ENCODE measurements around the gene CD200. TPM values are rescaled to one million over a fixed set of nuclear protein-coding genes. Genes with fewer than 3 reads are reported as not detected.
"Not testable (repeated sequence)": the region's sequence is repeated elsewhere in the genome, so short reads cannot be mapped to it uniquely, and the experiment has no call there.

CD200 gene
- total RNA-seq, 1 donor from 2014 or later = 14.8 TPM

- intact Hi-C loops (cut with micrococcal nuclease) = no loop called here
These were observed 21.8 kb downstream of the CD200 start for GRCh38 chr3:112354642-112355306.

GRCh38 chr3:112355307-112355687 is 22.3 kb downstream of the CD200 start:
- intact Hi-C loops (cut with micrococcal nuclease) = no loop called here

- intact Hi-C loops (cut with micrococcal nuclease) = loop anchor here (1.0 kb wide), 2 partner anchors 8 to 25 kb away; partner anchors contain the start of gene CD200
These were observed 25.2 kb downstream of the CD200 start for GRCh38 chr3:112357930-112358780.

- intact Hi-C loops (cut with micrococcal nuclease) = no loop called here
These were observed 27.6 kb downstream of the CD200 start for GRCh38 chr3:112360561-112360960.

GRCh38 chr3:112362221-112362620 is 29.3 kb downstream of the CD200 start:
- intact Hi-C loops (cut with micrococcal nuclease) = no loop called here

GRCh38 chr3:112364291-112364690 is 31.3 kb downstream of the CD200 start:
- intact Hi-C loops (cut with micrococcal nuclease) = loop anchor here (2.0 kb wide), 4 partner anchors 27 to 135 kb away; partner anchors contain the start of gene BTLA

GRCh38 chr3:112365035-112365434 is 32.1 kb downstream of the CD200 start:
- intact Hi-C loops (cut with micrococcal nuclease) = loop anchor here (2.0 kb wide), 4 partner anchors 26 to 134 kb away; partner anchors contain the start of gene BTLA

GRCh38 chr3:112365636-112366035 is 32.7 kb downstream of the CD200 start:
- intact Hi-C loops (cut with micrococcal nuclease) = loop anchor here (1.0 to 2.0 kb wide), 5 partner anchors 7 to 133 kb away; partner anchors contain the start of gene BTLA

- intact Hi-C loops (cut with micrococcal nuclease) = loop anchor here (1.0 kb wide), 1 partner anchor 8 kb away; no protein-coding TSS in a partner anchor
These were observed 33.6 kb downstream of the CD200 start for GRCh38 chr3:112366522-112366921.

GRCh38 chr3:112371569-112371968 is 38.6 kb downstream of the CD200 start:
- intact Hi-C loops (cut with micrococcal nuclease) = no loop called here

GRCh38 chr3:112372396-112372795 is 39.4 kb downstream of the CD200 start:
- intact Hi-C loops (cut with micrococcal nuclease) = no loop called here

- intact Hi-C loops (cut with micrococcal nuclease) = no loop called here
These were observed 40.5 kb downstream of the CD200 start for GRCh38 chr3:112373476-112373875.

GRCh38 chr3:112373924-112374323 is 41.0 kb downstream of the CD200 start:
- intact Hi-C loops (cut with micrococcal nuclease) = no loop called here

GRCh38 chr3:112374333-112374734 is 41.4 kb downstream of the CD200 start:
- intact Hi-C loops (cut with micrococcal nuclease) = no loop called here

GRCh38 chr3:112375117-112375516 is 42.2 kb downstream of the CD200 start:
- intact Hi-C loops (cut with micrococcal nuclease) = no loop called here

GRCh38 chr3:112376241-112376911 is 43.4 kb downstream of the CD200 start:
- intact Hi-C loops (cut with micrococcal nuclease) = no loop called here

- intact Hi-C loops (cut with micrococcal nuclease) = no loop called here
These were observed 44.0 kb downstream of the CD200 start for GRCh38 chr3:112376992-112377391.

GRCh38 chr3:112377568-112378071 is 44.7 kb downstream of the CD200 start:
- intact Hi-C loops (cut with micrococcal nuclease) = no loop called here

- intact Hi-C loops (cut with micrococcal nuclease) = not testable (repeated sequence)
These were observed 45.4 kb downstream of the CD200 start for GRCh38 chr3:112378347-112378746.

GRCh38 chr3:112379020-112379690 is 46.2 kb downstream of the CD200 start:
- intact Hi-C loops (cut with micrococcal nuclease) = no loop called here
